HG03103 (cell line): Measurements from ENCODE around the gene SPECC1.
"Not testable (repeated sequence)": the region's sequence is repeated elsewhere in the genome, so short reads cannot be mapped to it uniquely, and the experiment has no call there.

Source experiments
- ATAC-seq: cut with Tn5 transposase; IDR thresholded peaks from one replicate; pipeline ENCODE4 v1.9.1; 2021; ENCODE audit warnings: low read depth; ENCODE audit not compliant: unreplicated experiment

The SPECC1 gene

GRCh38 chr17:20089756-20090547 lies 80.8 kb downstream of the SPECC1 start:
- ATAC-seq, result no peak

- no peak for ATAC-seq
Measured at GRCh38 chr17:20091174-20092029, 82.2 kb downstream of the SPECC1 start.

- ATAC-seq, result no peak
Measured at GRCh38 chr17:20092261-20092867, 83.2 kb downstream of the SPECC1 start.

- ATAC-seq, result no peak
Measured at GRCh38 chr17:20092973-20093626, 83.9 kb downstream of the SPECC1 start.

- no peak for ATAC-seq
Measured at GRCh38 chr17:20094777-20095176, 85.6 kb downstream of the SPECC1 start.

GRCh38 chr17:20095336-20096080 lies 86.3 kb downstream of the SPECC1 start:
- no peak for ATAC-seq

- ATAC-seq, result no peak
Measured at GRCh38 chr17:20096430-20096829, 87.3 kb downstream of the SPECC1 start.

GRCh38 chr17:20097330-20097729 lies 88.2 kb downstream of the SPECC1 start:
- ATAC-seq, result no peak

- ATAC-seq, result no peak
Measured at GRCh38 chr17:20098314-20098713, 89.2 kb downstream of the SPECC1 start.

GRCh38 chr17:20100806-20101205 lies 91.6 kb downstream of the SPECC1 start:
- not testable (repeated sequence) for ATAC-seq

- ATAC-seq, result no peak
Measured at GRCh38 chr17:20103454-20104446, 94.6 kb downstream of the SPECC1 start.

GRCh38 chr17:20105539-20106280 lies 96.6 kb downstream of the SPECC1 start:
- no peak for ATAC-seq

- ATAC-seq, result not testable (repeated sequence)
Measured at GRCh38 chr17:20106446-20106845, 97.3 kb downstream of the SPECC1 start.

- no peak for ATAC-seq
Measured at GRCh38 chr17:20109076-20109475, 99.9 kb downstream of the SPECC1 start.

- ATAC-seq, result no peak
Measured at GRCh38 chr17:20111538-20111937, 102.4 kb downstream of the SPECC1 start.

- no peak for ATAC-seq
Measured at GRCh38 chr17:20114466-20114865, 105.3 kb downstream of the SPECC1 start.

- ATAC-seq, result no peak
Measured at GRCh38 chr17:20116683-20117309, 107.6 kb downstream of the SPECC1 start.

GRCh38 chr17:20118280-20118679 lies 109.1 kb downstream of the SPECC1 start:
- ATAC-seq, result no peak
